Measurements from ENCODE around the gene NKIRAS2.

DNA sequence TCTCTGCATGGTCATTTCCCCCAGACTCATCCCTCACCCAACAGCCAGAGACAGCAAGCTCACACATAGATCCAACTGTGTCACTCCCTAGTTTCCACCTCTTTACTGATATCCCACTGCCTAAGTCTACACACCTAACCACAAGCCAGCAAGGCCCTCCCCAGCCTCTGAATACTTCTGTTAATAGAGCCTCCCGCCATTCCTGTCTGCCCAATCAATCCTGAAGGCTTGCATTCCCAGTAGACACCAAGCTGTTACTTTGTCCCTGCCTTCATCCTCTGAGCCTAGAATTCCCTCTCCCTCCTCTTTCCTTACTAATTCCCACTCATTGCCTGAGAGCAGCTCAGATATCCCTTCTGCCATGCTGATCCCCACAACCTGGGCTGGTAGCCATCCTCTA is 25.8 kb downstream of the NKIRAS2 start:
- no peak for TF ChIP-seq CTCF (conservative IDR thresholded peaks at IDR 0.05; ENCODE audit: low read length)
- TF ChIP-seq EZH2phosphoT487 (IDR thresholded peaks at IDR 0.05; ENCODE audit: borderline replicate concordance): no peak

Data from Loucy (cell line).